H1 (cell line): ENCODE measurements around the gene PARP1.

ENCODE experiments used
- CEBPB ChIP-seq: IDR thresholded peaks from 2 replicates; pipeline ENCODE4 v1.6.1; 2012; ENCODE audit warnings: low read depth, low read length
- CTCF ChIP-seq, 3 experiments: IDR thresholded peaks; 1 replicate in 2 of 3; 2 replicates in 1 of 3; pipeline versions ENCODE4 v1.5.1 to v1.6.1; 2011; ENCODE audit warnings: low read length in 3 of 3, mild to moderate bottlenecking in 3 of 3, inconsistent platforms in 2 of 3, low read depth in 1 of 3, moderate library complexity in 1 of 3; ENCODE audit not compliant: insufficient read depth in 1 of 3; ENCODE audit errors: control extremely low read depth in 1 of 3
- EP300 ChIP-seq, 2 experiments: IDR thresholded peaks; 1 replicate in 1 of 2; 2 replicates in 1 of 2; pipeline ENCODE4 v1.6.1; 2011 to 2012; ENCODE audit warnings: low read depth in 2 of 2, low read length in 2 of 2, mild to moderate bottlenecking in 2 of 2, borderline replicate concordance in 1 of 2, inconsistent platforms in 1 of 2, moderate library complexity in 1 of 2
- POLR2A ChIP-seq, 2 experiments: IDR thresholded peaks; 1 replicate in 1 of 2; 2 replicates in 1 of 2; pipeline ENCODE4 v1.6.1; 2011; ENCODE audit warnings: low read depth in 2 of 2, low read length in 2 of 2, mild to moderate bottlenecking in 2 of 2; ENCODE audit errors: control extremely low read depth in 1 of 2
- SP1 ChIP-seq: IDR thresholded peaks from 2 replicates; pipeline ENCODE4 v1.6.1; 2011; ENCODE audit warnings: low read depth, low read length

- TF ChIP-seq POLR2A (IDR thresholded peaks at IDR 0.05; ENCODE audit: control extremely low read depth in 1 of 2, low read depth in 2 of 2, low read length in 2 of 2) = no peak
- no peak for TF ChIP-seq CTCF (IDR thresholded peaks at IDR 0.05; ENCODE audit: control extremely low read depth in 1 of 3, insufficient read depth in 1 of 3, low read depth in 1 of 3, low read length in 3 of 3)
- no peak for TF ChIP-seq EP300 (IDR thresholded peaks at IDR 0.05; ENCODE audit: borderline replicate concordance in 1 of 2, low read depth in 2 of 2, low read length in 2 of 2)
- no peak for TF ChIP-seq CEBPB
- no peak for TF ChIP-seq SP1
These were observed 63.2 kb downstream of the PARP1 start for GRCh38 chr1:226344441-226345259.
